ENCODE results near the gene RALBP1.
A peak's percentile ranks its signal among the peaks of the same experiment; 100 is the strongest.

RALBP1 gene

GRCh38 chr18:9552616-9553015, 77.3 kb downstream of the RALBP1 start:
- DNase-seq, result no peak

GRCh38 chr18:9557250-9557943, 82.1 kb downstream of the RALBP1 start:
- no peak for DNase-seq

- DNase-seq, result no peak
Observed at GRCh38 chr18:9558387-9559064, 83.2 kb downstream of the RALBP1 start.

- no peak for DNase-seq
Observed at GRCh38 chr18:9559253-9559652, 83.9 kb downstream of the RALBP1 start.

GRCh38 chr18:9561759-9562158, 86.4 kb downstream of the RALBP1 start:
- DNase-seq, result no peak

GRCh38 chr18:9562584-9562983, 87.3 kb downstream of the RALBP1 start:
- no peak for DNase-seq

GRCh38 chr18:9563331-9563730, 88.0 kb downstream of the RALBP1 start:
- no peak for DNase-seq

- DNase-seq, result no peak
Observed at GRCh38 chr18:9565407-9565806, 90.1 kb downstream of the RALBP1 start.

GRCh38 chr18:9568186-9568585, 92.9 kb downstream of the RALBP1 start:
- DNase-seq, result no peak

- no peak for DNase-seq
Observed at GRCh38 chr18:9569178-9569577, 93.9 kb downstream of the RALBP1 start.

- DNase-seq, result no peak
Observed at GRCh38 chr18:9570255-9570654, 94.9 kb downstream of the RALBP1 start.

GRCh38 chr18:9571546-9571945, 96.2 kb downstream of the RALBP1 start:
- no peak for DNase-seq

- DNase-seq, result no peak
Observed at GRCh38 chr18:9574473-9575115, 99.3 kb downstream of the RALBP1 start.

GRCh38 chr18:9575558-9575957, 100.2 kb downstream of the RALBP1 start:
- peak; percentile 12 for DNase-seq

GRCh38 chr18:9577361-9577760, 102.0 kb downstream of the RALBP1 start:
- no peak for DNase-seq

- DNase-seq, result no peak
Observed at GRCh38 chr18:9578306-9578705, 103.0 kb downstream of the RALBP1 start.

- no peak for DNase-seq
Observed at GRCh38 chr18:9581667-9582066, 106.4 kb downstream of the RALBP1 start.

GRCh38 chr18:9586814-9587213, 111.5 kb downstream of the RALBP1 start:
- DNase-seq, result no peak

Measured in activated CD4-positive, alpha-beta T cell treated with anti-CD3 and anti-CD28 coated beads, Interleukin-2, amount 50 U/mL, for 16 hours (primary cell).